Hindlimb muscle (tissue), 1 donor: ENCODE results near the gene PALD1. TPM values are rescaled to one million over a fixed set of nuclear protein-coding genes. Genes with fewer than 3 reads are reported as not detected.
"Not testable (repeated sequence)": the region's sequence is repeated elsewhere in the genome, so short reads cannot be mapped to it uniquely, and the experiment has no call there.

Experiments used
- DNase-seq: peaks from one replicate; pipeline ENCODE4 v3.0.0-alpha.2; 2013
- polyA plus RNA-seq: library from polyadenylated mRNA; unstranded; fragments of 120-200 nt; gene quantifications from one replicate; pipeline ENCODE4 v1.2.1, GENCODE V29; 2013; ENCODE audit not compliant: insufficient read length

The PALD1 gene
- polyA plus RNA-seq, 1 donor, result 22.7 TPM

DNA sequence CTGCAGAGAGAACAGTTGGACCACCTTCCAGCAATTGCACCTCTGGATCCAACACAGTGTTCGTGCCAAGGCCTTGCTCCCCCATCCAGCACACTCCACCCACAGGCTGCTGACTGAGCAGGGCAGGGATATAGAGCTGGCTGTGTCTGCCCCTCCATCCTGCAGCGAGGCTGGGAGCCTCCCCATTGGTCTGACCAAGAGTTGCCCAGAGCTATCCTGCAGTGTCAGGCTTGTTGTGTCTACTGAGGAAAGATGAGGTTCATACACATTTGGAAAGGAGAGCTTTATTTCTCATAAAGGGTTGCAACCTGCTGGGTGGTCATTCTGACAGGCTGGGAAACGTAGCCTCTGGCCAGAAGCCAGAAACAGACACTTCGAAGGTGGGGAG lies 96.9 kb downstream of the PALD1 start:
- DNase-seq, result no peak

DNA sequence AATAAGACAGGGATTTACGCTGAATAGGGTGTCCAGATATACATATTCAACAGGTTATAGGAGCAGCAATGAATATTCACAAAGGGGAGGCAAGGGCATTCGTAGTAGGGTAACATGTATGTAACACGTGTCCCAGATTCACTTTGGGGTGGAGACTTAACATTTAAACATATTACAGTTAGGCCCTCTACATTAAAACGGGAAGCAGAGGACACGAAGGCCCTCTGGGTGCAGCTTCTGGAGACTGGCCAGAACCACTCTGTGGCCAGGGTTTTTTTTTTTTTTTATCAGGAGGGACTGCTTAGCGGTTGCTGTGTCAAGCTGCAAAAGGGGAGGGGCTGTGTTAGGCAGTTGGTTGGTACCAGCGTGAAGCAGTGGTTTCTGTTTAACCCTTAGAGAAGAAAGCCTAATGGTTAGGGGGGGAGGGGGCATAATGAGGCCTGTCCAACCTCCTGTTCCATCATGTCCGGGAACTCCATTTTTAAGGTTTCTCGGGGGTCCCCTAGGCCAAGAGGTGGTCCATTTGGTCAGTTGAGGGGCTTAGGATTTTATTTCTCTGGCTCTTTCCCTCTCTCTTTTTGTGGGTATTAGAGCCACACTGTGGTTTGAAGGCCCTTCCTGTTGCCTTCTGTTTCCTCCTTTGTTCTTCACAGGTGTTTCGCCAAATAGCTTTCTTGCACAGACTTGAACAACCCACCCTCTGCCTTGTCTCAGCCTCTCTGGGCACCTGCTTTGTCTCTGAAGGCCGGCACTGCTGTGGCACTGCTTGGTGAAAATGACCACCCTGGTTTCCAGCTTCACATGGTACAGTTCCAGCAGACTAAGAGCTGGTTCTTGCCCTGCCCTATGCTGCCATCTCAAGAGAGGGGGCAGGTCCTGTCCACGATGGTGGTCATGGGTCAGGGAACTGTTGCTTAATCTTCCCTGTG lies 97.6 kb downstream of the PALD1 start:
- peak; percentile 47 for DNase-seq

DNA sequence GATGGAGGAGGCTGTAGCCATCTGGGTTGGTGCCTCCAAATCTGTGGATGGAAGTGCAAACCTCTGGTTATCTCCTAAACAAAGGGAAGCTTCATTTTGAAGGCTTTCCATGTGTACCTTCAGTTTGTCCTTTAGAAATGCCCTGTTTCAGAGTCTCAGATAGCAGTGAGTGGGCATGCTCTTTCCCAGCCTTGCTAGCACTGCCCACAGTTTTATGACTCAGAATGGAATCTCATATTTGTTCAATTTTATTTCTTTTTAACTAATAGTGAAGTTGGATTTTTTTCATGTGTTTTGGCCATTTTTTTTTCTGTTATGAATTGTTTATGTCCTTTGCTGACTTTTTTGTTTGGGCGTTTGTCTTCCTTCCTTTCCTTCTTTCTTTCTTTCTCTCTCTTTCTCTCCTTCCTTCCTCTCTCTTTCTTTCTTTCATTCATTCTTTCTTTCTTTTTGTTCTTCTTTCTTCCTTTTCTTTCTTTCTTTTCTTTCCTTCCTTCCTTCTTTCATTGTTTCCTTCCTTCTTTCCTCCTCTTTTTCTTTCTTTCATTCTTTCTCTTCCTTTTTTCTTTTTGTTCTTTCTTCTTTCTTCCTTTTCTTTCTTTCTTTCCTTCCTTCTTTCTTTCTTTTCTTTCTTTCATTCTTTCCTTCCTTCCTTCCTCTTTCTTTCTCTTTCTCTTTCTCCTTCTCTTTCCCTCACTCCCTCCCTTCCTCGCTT lies 98.4 kb downstream of the PALD1 start:
- DNase-seq, result no peak

DNA sequence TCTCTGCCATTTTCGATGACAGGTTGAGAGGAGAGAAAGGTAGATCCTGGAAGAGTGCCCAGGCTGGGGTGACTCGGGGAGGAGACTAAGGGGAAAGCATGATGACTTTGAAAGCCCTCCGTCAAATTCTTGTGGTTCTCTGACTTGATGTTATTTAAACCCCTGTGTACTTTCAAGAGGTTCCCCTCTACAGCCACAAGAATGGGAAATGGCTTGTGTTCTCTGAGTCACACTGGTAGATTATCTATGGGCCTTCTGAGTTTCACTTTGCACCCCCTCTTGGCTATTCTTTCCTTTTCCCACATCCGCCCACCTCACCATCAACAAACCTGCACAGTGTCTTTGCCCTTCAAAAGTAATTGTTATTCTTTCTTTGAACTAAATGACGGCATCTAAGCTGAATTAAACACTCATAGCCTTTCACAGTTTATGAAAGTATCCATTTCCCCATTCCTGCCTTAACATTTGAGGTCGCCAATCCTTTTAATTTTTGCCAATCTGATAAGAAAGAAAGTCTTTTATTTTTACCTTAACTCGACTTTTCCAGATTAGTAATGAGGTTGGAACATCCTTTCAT lies 99.9 kb downstream of the PALD1 start:
- no peak for DNase-seq

DNA sequence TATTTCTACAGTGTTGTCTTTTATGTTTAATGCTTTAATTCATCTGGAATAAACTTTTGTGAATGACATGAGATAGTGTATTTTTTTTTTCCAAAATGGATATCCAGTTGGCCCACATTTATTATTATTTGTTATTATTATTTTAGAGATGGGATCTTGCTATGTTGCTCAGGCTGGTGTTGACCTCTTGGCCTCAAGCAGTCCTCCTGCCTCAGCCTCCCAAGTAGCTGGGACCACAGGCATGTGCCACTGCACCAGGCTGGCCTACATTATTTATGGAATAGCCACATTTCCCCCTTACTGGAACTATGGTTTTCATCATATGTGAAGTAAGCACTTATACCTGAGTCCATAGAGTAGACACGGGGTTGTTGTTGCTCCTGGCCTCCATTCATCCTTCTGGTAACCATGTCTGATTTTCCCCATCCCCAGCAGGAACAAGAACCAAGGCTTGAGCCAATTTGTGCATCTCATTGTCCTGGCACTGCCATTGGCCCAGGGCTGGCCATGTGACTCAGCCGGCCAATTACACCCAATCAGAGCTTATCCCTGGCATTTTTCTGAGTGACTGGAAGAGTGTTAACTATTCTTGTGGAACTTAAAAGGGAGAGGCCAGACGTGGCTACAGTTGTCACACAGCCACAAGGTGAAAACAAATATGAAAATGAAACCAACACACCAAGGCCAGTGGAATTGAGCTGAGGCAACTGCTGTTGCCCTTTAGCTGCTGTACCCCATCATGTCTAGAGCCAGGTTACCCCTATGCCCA lies 100.9 kb downstream of the PALD1 start:
- no peak for DNase-seq

DNA sequence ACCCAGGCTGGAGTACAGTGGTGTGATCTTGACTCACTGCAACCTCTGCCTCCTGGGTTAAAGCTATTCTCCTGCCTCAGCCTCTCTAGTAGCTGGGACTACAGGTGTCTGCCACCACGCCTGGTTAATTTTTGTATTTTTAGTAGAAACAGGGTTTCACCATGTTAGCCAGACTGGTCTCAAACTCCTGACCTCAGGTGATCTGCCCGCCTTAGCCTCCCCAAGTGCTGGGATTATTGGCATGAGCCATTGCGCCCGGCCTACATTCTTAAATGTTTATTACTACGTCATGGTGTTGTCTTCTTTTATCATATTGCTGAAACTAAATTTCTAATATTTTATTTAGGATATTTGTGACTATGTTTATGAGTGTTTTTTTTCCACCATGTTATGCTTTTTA lies 102.6 kb downstream of the PALD1 start:
- not testable (repeated sequence) for DNase-seq

DNA sequence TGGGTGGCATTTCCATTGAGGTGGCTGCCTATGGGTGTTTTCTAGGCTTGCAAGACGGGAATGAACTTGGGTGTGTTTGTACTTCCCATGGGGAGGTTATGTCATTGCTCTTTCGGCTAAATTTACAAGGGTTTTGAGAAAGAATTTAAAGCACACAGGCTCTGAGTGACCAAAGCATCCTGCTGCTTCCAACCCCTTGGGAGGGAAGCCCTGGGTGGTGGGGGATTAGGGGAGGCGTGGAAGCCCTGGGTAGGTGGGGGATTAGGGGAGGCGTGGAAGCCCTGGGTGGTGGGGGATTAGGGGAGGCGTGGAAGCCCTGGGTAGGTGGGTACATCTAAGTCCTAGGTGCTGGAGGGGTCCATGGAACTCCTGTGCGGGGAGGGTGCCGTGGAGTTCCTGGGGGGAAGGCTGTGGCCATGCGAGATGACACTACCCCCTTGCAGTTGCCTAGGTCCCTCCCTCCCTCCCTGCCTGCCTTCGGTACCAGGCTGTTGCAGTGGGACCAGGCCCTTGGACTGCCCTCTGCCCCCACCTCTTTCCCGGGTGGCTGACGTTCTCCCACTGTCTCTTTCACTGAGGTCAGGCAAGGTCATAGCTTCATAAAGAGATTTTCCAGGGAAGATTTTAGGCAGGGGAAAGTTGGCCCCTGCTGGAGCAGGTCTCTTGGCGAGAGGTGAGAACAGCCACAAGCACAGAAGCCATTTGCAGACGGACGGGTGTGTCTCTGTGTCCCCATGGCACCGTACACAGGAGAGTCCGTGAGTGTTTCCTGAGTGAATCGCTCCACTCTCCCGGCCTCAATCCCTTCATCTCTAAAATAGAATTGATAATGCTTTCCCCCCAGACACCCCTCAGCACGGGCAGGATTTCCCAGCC lies 104.5 kb downstream of the PALD1 start:
- DNase-seq, result no peak

DNA sequence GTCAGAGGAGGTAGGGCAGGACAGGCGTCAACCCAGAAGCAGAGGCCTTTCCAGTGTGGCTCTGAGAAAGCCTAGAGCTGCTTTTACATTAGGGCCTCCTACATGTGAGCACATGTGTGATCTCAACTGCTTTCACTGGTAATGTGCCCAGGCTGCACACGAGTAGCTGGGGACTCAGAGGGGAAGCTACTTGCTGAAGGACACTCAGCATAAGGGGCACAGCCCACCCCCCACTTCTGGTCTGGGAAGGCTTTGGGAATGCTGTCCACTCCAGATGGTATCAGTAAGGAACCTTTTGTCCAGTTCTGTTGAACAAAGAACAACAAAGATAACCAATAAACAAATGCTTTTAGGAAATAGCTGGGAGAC lies 105.1 kb downstream of the PALD1 start:
- no peak for DNase-seq

DNA sequence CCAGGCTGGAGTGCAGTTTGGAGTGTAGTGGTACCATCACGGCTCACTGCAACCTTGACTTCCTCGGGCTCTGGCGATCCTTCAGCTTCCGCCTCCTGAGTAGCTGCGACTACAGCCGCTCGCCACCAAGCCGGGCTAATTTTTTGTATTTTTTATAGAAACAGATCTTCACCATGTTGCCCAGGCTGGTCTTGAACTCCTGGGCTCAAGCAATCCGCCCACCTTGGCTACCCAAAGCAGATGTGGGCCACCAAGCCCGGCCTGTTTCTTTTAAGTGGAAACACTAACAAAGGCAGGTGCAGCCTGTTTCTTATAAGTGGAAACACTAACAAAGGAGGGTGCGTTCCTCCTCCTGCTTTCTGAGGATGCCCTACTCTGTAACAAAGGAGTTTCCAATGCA lies 105.8 kb downstream of the PALD1 start:
- no peak for DNase-seq

DNA sequence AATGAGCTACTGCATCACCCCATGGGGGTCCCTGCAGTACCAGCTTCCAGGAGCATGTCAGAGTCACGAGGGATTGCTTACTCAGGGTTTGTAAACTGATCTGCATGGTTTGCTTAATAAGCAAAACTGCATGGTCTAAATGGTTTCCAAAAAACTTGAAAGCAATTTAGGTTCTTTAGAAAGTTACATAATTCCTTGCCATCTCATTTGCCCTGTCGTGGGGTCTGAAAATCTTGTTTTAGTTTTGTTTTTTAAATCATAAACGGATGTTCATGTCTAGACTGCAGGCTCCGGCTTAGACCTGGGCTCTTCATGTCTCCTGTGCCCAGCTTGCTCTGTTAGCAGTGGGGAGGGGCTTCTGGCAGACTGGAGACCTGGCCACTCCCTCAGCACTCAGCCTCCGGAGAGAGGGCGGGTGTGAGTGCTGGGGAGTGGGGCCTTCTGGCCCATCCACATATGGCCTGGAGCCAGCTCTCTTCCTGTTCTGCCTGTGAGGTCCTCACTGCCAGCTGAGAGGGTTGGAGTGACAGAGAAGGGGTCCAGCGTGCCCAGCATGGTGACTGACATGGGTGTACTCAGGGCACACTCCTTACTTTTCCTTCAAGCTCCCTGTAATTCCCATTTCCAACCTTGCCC lies 106.5 kb downstream of the PALD1 start:
- no peak for DNase-seq

DNA sequence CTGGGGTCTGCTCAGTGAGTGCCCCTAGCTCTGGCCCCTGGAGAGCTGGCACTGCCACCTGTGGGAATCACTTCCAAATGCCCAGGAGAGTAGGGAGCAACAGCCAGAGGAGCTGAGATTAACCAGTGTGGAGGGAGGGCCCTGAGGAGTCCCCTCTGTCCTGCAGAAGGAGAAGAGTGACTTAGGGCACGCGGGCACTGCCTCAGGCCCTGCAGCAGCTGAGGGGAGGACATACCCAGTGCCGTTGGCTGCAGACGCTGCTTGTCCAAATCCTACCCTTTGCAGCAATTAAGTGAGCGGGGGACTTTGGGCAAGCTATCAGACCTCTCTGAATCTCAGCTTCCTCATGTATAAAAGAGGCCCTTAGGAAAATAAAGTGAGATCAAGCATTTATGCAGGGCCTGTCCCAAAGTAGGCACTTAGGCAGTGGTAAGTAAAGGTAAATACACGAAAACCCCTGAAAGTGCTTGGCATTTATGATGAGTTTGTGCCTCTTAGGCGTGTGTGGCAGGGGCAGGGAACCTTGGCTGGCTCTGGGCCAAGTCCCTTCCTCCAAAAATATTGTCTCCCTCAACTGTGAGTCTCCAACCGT lies 107.1 kb downstream of the PALD1 start:
- no peak for DNase-seq

DNA sequence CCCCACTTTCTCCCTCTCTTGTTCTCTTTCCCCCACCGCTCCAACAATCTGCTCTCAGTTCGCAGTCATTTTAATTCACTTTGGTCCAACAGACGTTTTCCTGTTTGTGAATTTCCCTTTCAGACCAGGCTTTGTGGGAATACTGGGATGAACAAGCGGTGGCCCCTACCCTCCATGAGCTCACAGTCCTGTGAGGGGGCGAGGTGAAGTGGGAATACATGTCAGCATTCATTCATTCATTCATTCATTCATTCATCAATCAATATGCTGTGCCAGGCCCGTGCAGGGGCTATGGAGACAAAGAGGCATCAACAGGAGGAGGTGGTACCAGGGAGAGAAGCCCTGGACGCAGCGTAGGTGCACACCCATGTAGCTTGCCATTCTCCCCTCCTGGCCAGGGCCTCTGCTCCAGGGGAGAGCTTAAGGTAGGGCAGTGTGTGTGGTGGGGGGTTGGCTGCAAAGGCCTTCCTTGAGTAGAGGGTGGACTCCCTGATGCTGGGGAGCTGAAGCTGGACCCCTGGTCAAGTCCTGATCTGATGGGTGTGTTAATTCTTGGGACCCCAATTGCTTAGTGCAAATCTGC lies 107.9 kb downstream of the PALD1 start:
- DNase-seq, result no peak

DNA sequence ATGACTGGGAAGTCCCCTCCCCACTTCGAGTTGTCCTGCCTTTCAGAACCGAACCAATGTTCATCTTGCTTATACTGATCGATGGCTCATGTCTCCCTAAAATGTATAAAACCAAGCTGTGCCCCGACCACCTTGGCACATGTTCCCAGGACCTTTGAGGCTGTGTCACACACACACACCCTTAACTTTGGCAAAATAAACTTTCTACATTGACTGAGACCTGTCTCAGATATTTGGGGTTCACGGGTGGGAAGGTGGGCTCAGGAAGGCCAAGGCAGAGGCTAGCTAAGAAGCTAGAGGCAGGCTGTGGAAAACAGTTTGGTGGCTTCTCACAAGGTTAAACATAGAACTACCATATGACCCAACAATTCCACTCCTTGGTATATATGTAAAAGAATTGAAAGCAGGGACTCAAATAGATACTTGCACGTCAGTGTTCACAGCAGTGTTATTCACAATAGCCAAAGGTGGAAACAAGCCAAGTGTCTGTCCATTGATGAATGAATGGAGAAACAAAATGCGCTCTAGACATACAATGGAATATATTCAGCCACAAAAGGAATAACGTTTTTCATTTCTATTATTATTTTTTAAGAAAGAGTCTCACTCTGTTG lies 108.6 kb downstream of the PALD1 start:
- DNase-seq, result no peak

DNA sequence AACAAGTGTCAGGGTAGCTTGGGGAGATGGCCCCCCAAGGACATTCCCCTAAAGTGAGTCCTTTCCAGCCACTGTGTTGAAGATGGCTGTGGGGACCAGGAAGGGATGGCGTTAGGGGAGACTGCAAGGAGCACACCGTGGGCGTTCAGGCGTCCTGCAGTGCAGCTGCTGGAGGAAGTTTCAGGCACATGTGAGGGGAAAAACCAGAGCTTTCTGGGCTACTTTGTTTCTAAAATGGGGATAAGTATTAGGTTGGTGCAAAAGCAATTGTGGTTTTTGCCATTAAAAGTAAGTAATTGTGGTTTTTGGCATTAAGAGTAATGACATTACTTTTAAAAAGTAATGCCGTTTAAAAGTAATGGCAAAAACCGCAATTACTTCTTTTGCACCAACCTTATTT lies 109.7 kb downstream of the PALD1 start:
- DNase-seq, result no peak

DNA sequence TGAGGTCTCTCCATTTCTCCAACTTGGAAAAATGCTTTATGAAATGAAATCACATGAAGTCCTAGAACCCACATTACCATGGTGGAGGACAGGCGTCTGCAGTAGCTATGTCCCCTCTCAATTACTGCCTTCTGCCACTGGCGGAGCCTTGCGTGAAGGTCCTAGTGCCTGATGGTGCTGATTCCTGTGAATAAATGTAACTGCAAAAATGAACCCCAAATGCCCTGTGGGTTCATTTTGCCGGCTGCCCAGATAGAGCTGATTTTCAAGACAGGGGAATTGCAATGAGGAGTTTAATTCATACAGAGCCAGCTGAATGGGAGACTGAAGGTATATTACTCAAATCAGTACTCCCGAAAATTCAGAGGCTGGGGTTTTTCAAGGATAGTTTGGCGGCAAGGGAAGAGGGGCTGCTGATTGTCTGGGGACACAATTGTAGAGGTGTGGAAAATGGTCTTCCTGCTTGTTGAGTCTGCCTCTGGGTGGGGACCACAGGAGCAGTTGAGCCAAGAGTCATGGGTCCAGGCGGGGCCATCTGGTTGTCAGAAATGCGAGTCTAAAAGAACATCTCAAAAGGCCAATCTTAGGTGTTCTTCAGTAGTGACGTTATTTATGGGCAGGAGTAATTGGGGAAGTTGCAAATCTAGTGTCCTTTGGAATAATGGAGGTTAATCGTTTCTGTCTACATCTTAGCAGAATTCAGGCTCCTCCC lies 110.4 kb downstream of the PALD1 start:
- DNase-seq, result no peak

DNA sequence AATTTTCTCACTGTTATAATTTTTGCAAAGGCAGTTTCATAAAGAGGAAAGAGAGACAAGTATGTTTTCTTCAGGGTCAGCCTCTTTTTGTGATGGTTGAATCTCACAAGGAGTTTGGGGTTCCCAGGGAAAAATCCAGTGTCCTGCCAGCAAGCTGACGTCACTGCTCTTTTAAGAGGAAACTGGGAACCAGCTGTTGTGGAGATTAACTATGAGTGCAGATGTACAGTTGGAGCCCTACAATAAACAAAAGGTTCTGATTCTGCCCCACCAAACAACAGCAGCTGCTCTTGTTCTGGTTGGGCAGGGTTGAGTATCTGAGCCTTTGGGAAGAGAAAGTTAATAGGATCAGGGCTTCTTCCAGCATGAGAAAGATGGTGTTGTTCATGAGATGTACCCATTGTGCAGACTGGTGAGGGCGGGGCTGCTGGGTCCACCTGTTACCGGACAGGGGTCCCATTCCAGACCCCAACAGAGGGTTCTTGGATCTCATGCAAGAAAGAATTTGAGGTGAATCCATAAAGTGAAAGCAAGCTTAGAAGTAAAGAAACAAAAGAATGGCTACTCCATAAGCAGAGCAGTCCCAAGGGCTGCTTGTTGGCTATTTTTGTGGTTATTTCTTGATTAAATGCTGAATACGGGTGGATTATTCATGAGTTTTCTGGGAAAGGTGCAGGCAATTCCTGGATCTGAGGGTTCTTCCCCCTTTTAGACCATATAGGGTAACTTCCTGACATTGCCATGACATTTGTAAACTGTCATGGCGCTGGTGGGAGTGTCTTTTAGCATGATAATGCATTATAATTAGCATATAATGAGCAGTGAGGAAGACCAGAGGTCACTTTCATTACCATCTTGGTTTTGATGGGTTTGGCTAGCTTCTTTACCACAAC lies 111.4 kb downstream of the PALD1 start:
- peak; percentile 90 for DNase-seq

DNA sequence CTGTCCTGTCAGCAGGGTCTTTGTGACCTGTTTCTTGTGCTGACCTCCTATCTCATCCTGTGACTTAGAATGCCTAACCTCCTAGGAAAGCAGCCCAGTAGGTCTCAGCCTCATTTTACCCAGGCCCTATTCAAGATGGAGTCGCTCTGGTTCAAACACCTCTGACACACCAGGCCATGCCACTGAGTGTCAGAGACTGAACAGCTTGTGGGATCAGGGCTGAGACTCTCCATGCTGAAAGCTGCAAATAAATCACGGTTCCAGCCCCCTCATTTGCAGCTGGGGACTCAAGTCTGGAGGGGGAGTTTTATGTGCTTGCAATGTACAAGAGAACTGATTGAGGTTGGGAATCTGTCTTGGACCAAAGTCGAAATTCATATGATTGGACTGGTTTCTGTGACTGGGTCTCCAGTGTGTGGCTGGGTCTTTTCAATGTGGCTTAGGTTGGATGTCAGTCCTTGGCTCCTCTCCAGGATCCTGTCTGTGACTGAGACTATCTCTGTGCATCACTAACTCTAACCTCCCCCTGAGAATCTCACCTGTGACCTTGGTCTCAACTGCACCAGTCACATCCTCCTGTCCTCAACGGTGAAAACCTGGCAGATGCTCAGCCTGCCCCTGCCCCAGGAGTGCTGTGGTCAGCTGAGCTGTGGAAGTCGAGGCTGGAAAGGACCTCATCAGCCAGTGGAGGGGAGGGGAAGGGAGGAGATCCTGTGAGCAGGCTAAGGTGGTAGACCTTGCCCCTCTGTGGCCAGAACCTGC lies 112.3 kb downstream of the PALD1 start:
- DNase-seq, result no peak
